GM18909 (cell line): ENCODE measurements around the gene STPG3.
A peak's percentile ranks its signal among the peaks of the same experiment; 100 is the strongest.
"Not testable (repeated sequence)": the region's sequence is repeated elsewhere in the genome, so short reads cannot be mapped to it uniquely, and the experiment has no call there.

ENCODE experiments used
- ATAC-seq: cut with Tn5 transposase; IDR thresholded peaks from one replicate; pipeline ENCODE4 v1.9.1; 2021; ENCODE audit warnings: mild to moderate bottlenecking; ENCODE audit not compliant: unreplicated experiment, poor library complexity

Gene STPG3

GRCh38 chr9:137243626-137244485 lies 7.2 kb upstream of the STPG3 start:
- ATAC-seq: no peak

DNA sequence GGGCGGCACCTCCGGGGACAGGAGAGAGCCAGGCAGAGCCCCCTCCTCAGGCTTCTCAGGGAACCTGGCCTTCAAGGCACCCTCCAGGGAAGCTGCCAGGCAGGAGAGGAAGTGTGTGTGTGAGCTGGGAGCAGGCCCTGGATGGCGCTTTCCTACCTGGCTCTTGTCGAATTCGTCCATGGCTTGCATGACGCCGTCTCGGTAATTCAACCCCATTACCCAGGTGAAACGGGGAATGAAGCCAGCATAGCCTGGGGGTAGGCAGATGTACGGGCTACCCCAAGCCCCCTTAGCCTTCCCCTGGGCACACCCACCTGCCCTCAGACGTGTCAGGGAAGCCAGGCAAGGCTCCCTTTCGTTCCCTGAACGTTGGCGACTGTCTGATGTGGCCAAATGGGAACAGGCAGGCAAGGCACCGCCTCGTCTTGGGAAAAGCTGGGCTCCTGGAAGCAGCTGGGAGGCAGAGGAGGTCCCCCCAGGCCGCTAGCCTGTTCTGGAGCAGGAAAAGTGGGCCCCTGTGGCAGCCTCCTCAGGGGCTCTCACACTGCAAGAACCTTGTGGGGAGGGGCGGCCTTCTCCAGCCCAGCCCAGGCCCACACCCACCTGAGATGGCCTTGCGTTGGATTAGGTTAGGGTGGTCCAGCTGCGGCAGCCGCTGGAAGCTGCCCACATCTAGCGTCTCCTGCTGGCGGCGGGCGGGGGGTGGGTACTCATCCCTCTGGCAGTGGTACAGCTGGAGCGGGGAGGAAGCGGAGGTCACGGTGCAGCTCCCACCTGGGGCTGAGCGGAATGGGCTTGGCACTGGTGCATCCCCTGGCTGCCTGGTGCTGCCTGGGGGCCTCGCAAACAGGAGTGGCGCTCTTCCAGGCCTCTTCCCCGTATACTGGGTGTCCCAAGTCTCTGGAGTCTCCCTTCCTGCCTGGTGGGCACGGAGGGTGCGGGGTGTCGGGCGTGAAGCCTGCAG lies 6.3 kb upstream of the STPG3 start:
- no peak for ATAC-seq

- no peak for ATAC-seq
These were observed 5.3 kb upstream of the STPG3 start for GRCh38 chr9:137245450-137246421.

GRCh38 chr9:137247135-137247915 lies 3.8 kb upstream of the STPG3 start:
- ATAC-seq: no peak

- no peak for ATAC-seq
These were observed 3.2 kb upstream of the STPG3 start for GRCh38 chr9:137247916-137248175.

DNA sequence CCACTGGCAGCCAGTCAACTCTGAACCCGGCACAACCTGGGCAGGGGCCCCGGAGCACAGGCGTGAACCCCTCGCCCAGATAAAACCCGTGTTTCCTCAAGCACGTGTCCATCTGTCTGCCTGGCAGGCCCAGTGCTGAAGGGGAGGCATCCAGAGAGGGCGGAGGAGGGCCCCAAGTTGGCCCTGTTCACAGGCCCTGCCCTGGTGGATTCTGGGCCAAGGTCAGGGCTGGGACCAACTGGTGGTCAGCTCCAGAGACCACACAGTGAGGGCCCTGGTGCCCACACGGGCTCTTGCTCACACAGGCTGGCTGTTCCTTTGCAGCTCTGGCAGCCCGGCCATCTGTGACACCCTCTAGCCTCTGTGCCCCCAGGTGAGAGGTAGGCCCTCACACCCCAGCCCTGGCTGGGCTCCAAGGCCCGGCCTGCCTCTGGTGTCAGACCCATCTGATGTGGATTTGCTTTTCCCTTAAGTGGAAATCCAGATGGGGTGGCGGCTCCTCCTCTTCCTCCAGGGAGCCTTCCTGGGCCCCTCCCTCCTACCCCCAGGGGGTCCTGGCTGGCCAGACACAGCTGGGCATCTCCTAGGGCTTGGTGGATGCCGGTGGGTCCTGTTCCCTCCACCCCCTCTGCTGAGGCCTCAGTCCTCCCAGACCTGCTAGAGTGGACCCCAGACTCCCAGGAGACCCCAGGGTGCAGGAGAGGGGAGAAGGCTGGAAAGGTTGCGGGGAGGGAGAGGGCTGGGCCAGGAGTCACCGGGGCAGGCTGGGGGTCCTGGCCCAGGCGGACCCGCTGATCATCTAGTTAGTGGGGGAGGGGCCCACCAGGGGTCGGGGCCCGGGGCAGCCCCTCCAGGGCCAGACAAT lies 525 bp upstream of the STPG3 start:
- no peak for ATAC-seq

DNA sequence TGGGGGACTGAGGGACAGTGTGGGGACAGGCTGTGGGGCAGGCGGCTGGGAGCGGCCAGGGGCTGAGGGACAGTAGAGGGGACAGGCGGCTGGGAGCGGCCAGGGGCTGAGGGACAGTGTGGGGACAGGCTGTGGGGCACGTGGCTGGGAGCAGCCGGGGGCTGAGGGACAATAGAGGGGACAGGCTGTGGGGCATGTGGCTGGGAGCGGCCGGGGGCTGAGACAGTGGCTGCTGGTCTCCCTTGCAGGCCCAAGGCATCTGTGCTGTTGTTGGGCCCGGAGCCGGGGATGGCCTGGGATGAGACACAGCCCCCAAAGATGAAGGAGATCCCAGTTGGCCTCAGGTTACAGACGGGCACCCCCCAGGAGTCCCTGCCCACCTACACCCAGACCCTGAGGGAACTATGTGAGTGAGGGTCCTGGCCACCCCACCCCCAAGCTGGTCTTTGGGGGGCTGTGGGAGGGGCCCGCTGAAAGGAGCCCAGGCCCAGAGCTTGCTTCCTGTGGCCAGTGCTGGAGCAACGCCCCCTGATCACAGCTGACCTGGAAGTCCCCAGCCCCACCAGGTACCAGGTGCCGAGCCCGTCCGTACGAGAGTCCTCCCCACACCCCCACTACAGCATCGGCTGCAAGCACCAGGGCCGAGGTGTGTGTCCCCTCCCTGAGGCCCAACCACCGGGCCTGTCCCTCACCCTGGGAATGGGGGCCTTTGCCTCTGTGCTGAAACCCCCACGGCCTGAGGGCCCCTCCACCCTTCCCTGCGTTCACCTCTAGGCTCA lies 593 bp downstream of the STPG3 start:
- no peak for ATAC-seq

GRCh38 chr9:137252555-137253506 lies 1.7 kb downstream of the STPG3 start:
- ATAC-seq: no peak

GRCh38 chr9:137253717-137254623 lies 2.9 kb downstream of the STPG3 start:
- no peak for ATAC-seq

GRCh38 chr9:137254624-137255447 lies 3.8 kb downstream of the STPG3 start, which contains the start of gene NELFB:
TSS of gene NELFB (plus strand) at chr9:137255327.
- peak; percentile 76 for ATAC-seq

- ATAC-seq: peak; percentile 33
These were observed 4.5 kb downstream of the STPG3 start for GRCh38 chr9:137255448-137256114.

DNA sequence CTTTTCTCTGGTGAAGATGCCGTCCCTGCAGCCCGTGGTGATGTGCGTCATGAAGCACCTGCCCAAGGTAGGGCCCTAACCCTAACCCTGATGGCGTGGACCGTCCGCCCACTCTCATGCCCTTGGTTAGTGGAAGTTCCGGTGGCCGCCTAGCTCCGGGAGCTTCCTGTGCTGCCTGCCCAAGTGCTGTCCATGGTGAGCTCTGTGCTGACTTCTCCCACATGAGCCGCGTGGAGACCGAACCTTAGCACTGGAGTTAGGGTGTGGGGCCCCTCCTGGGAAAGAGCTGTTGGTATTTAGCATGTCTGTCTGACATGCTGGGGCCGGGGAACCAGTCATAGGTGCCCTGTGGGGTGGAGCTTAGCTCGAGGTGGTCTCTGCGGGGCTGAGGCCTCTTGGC lies 5.3 kb downstream of the STPG3 start:
- no peak for ATAC-seq

- ATAC-seq: no peak
These were observed 5.8 kb downstream of the STPG3 start for GRCh38 chr9:137256856-137257255.

- ATAC-seq: not testable (repeated sequence)
These were observed 11.3 kb downstream of the STPG3 start for GRCh38 chr9:137262173-137262908.
